HFF-Myc (cell line): ENCODE results near the gene PDE4D.

Experiments
- DNase-seq: peaks from one replicate; pipeline ENCODE4 v3.0.0-alpha.2; 2011; ENCODE audit warnings: low read depth; ENCODE audit errors: extremely low read depth
- H3K4me3 ChIP-seq: replicated peaks from 2 replicates; pipeline ENCODE4 v1.5.1; 2011; ENCODE audit warnings: low read depth, mild to moderate bottlenecking, control low read depth, low read length
- CTCF ChIP-seq: IDR thresholded peaks from 2 replicates; pipeline ENCODE4 v1.5.1; 2012; ENCODE audit warnings: mild to moderate bottlenecking, low read depth, low read length, control low read depth; ENCODE audit errors: missing control alignments

PDE4D gene

GRCh38 chr5:58968350-58968749 lies 925.2 kb downstream of the PDE4D start:
- no peak for TF ChIP-seq CTCF
- H3K4me3 ChIP-seq, result no peak overlapping the region
- DNase-seq, result no peak

- no peak for TF ChIP-seq CTCF
- DNase-seq, result no peak
- H3K4me3 ChIP-seq, result no peak overlapping the region
Observed at GRCh38 chr5:58967597-58968281, 925.8 kb downstream of the PDE4D start.

GRCh38 chr5:58965677-58966414 lies 927.7 kb downstream of the PDE4D start:
- TF ChIP-seq CTCF, result no peak
- no peak for DNase-seq
- no peak overlapping the region for H3K4me3 ChIP-seq

GRCh38 chr5:58963821-58964220 lies 929.7 kb downstream of the PDE4D start:
- H3K4me3 ChIP-seq, result no peak overlapping the region
- DNase-seq, result no peak
- TF ChIP-seq CTCF, result no peak

GRCh38 chr5:58963361-58963760 lies 930.2 kb downstream of the PDE4D start:
- no peak overlapping the region for H3K4me3 ChIP-seq
- no peak for DNase-seq
- no peak for TF ChIP-seq CTCF

- TF ChIP-seq CTCF, result no peak
- no peak for DNase-seq
- H3K4me3 ChIP-seq, result no peak overlapping the region
Observed at GRCh38 chr5:58961631-58962280, 931.8 kb downstream of the PDE4D start.
